DMS 273 (cell line): ENCODE measurements around the gene CILP.
"Not testable (repeated sequence)": the region's sequence is repeated elsewhere in the genome, so short reads cannot be mapped to it uniquely, and the experiment has no call there.

Source experiments
- DNase-seq: peaks from one replicate; lab custom pipeline; 2025; ENCODE audit not compliant: unreplicated experiment; lab: John Stamatoyannopoulos, UW

The CILP gene

GRCh38 chr15:65197337-65197645 is 14.0 kb downstream of the CILP start:
- no peak for DNase-seq

- DNase-seq = no peak
Observed at GRCh38 chr15:65196637-65197336, 14.5 kb downstream of the CILP start.

GRCh38 chr15:65195548-65195923 is 15.7 kb downstream of the CILP start:
- DNase-seq = peak; percentile 13

DNA sequence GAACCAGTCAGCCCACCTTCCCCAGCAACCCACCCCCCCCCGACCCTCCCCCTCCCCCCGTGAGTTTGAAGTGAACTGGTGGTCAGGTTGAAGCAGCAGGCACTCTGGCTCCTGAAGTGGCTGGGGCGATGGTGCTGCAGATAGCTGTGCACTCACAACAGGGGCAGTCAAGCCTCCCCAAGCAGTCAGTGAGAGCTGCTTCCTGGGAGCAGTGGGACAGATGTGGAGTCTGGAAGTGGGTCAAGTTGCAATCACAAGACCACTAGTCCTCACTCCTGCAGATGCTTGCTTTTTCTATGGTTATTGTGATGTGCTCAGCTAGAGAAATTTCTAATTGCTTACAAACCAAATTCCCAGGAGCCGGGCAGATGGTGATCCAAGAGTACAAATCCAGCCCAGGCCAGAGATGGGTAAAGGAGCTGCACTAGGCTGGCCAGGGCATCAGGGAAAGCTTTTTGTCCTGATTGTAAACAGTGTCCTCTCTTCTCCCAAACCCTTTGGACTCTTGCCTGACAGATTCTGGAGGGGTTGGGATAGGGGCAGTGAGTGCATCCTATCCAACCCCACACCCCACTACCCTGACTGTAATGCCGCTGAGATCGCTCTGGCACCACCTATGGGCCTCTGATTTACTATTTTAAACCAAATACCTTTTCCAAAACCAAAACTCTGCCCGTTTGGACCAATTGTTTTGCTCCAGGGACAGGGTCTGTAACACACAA is 16.3 kb downstream of the CILP start:
- peak; percentile 83 for DNase-seq

DNA sequence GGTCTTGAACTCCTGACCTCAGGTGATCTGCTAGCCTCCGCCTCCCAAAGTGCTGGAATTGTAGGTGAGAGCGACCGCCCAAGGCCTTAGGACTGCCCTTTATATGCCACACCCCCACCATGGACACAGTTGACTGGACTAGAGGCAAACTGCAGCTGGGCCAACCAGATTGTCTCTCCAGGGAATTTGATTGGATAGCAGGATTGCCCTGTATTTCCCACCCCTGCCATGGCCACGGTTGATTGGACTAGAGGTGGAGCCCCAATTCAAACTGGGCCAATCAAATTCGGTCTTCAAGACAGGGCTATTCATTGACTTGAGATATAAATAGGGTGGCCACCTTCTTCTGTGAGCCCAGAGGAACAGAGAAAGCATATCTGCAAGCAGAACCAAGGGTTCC is 19.3 kb downstream of the CILP start:
- peak; percentile 10 for DNase-seq

GRCh38 chr15:65189102-65189740 is 22.1 kb downstream of the CILP start:
- peak; percentile 77 for DNase-seq

GRCh38 chr15:65188472-65188871 is 22.8 kb downstream of the CILP start:
- not testable (repeated sequence) for DNase-seq

DNA sequence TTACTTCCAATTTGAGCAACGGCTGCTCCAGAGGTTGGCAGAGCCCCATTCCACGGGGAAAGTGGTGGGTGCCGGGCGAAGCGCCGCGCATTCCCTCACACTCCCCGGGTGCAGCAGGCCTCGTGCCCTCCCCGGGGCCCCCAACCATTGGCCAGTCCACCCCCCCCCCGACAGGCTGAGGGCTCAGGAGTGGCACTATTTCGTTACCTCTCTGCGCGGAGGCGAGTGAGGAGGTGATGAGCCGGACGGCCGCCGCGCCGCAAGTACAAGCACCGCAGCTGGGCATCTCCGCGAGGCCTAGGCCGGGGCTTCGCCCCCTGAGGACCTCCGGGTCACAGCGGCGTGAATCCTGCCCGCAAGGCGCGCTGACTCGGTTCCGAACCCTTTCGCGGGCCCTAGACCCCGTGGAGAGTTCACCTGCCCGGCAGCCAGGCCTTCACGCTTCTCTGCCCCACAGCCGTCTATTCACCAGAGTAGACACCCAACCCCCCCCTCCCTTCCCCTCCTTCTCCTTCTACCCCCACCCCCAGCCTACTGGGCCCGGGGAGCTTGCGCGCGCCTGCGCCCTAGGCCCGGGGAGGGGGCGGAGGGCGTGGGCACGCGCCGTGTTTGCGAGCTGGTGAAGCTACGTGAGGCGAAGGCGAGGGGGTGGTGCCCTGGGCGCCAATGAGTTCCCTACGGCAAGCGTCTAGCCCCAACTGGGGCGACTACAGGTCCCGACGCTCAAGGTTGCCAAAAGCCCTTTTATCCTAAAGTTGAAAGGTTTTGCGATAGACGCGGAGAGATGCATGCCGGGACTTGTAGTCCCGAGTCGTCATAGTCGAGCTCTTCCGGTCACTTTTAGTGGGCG is 26.2 kb downstream of the CILP start, which contains the start of gene CLPX:
TSS of gene CLPX (minus strand) at position 475 of the 850 bp plus-strand sequence. CDS start at position 286, 189 bp downstream.
- peak; percentile 94 for DNase-seq

- peak; percentile 67 for DNase-seq
Observed at GRCh38 chr15:65184305-65184867, 26.9 kb downstream of the CILP start.

GRCh38 chr15:65183865-65184159 is 27.5 kb downstream of the CILP start:
- no peak for DNase-seq

DNA sequence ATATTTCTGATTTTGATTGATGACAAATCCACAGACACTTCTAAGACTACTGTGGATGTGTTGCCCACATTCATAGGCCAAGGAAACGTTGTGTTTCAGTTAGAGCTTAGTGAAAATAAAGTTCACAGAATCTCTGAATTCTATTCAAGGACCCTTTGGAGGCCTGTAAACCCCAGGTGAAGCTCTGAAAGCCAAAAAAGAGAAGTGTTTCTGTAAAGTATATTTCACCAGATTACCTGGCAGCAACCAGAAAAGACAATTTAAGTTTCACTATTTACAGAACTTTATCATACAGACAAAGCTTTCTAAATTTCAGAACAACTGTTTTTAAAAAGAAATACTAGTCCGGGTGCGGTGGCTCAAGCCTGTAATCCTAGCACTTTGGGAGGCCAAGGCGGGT is 28.7 kb downstream of the CILP start:
- no peak for DNase-seq

- DNase-seq = not testable (repeated sequence)
Observed at GRCh38 chr15:65181582-65182353, 29.5 kb downstream of the CILP start.

DNA sequence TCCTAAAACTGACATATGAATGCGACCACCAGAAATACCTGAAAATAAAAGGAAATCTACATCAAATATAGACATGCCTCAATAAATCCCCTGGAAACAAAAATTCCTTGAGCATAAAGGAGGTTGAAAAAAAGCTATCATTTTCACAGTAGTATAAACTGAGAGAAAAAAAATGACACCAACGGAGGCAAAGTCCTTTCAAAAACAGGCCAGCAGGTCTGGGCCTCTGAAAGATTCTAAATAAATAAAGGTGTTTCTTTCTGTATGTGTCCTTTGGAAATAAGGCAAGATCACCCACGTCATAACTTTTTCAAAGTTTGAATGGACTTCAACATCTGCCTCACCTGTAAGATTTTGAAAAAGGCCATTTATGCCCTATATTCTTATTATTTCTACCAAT is 31.1 kb downstream of the CILP start:
- no peak for DNase-seq

GRCh38 chr15:65177901-65178300 is 33.4 kb downstream of the CILP start:
- DNase-seq = no peak

- no peak for DNase-seq
Observed at GRCh38 chr15:65176056-65176455, 35.2 kb downstream of the CILP start.

- DNase-seq = no peak
Observed at GRCh38 chr15:65175511-65175910, 35.8 kb downstream of the CILP start.

- no peak for DNase-seq
Observed at GRCh38 chr15:65174509-65174908, 36.8 kb downstream of the CILP start.

GRCh38 chr15:65172531-65172930 is 38.7 kb downstream of the CILP start:
- no peak for DNase-seq

DNA sequence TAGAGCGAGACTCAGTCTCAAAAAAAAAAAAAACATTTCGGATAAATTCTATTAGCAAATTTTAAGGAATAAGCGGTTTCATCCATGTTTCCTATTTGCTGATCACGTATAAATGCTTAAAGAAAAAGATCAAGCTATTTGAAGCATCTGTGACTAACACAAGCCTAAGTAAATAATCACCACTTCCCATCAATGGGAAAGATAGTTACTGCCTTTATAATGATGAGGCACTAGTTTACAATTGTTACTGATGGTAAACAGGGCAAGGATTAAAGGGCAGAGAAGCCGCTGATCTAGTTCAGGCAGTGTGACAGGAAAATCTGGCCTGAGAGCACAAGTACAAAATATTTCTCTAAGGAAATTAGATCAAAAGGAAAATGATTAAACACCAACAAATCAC is 39.8 kb downstream of the CILP start:
- no peak for DNase-seq

DNA sequence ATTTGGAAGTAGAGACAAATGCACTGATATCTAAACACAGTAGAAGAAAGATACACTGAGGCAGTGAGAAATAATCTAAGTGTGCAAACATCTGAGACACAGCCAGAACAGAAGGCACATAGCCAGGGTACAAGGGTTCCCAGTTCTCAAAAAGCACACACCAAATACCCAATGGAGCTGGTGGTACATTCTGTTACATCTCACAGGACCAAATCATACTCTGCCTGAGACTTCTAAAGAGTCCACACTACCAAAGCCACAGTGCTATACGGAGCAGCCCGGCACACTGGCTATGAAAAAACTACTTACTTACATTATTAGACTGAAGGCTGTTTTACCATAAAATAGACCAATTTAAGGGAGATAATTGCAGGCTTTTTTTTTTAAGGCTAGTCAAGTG is 45.4 kb downstream of the CILP start:
- no peak for DNase-seq
